Activated CD4-positive, alpha-beta T cell treated with anti-CD3 and anti-CD28 coated beads for 48 hours (primary cell): Measurements from ENCODE around the gene RAX2.
A peak's percentile ranks its signal among the peaks of the same experiment; 100 is the strongest.

ENCODE experiments used
- DNase-seq: peaks from one replicate; pipeline ENCODE4 v3.0.0-alpha.2; 2020

RAX2 gene

GRCh38 chr19:3800996-3801395 lies 29.0 kb upstream of the RAX2 start:
- no peak for DNase-seq

- no peak for DNase-seq
These were observed 26.1 kb upstream of the RAX2 start for GRCh38 chr19:3798137-3798536.

- DNase-seq, result no peak
These were observed 24.3 kb upstream of the RAX2 start for GRCh38 chr19:3796358-3796757.

DNA sequence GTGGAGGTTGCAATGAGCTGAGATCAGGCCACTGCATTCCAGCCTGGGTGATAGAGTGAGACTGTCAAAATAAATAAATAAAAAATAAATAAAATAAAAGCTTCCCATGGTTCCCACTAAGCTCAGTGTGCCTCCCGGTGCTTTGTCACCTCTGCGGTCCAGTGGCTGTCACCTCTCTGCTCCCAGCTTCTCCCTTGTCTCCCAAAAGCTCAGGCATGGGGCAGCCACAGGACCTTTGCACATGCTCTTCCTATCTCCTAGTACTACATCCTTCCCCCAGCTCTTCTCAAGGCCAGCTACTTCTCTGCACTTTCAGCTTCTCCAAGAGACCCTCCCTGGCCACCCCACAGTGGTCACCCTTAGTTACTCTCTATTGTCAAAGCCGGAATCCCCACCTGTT lies 21.8 kb upstream of the RAX2 start:
- no peak for DNase-seq

DNA sequence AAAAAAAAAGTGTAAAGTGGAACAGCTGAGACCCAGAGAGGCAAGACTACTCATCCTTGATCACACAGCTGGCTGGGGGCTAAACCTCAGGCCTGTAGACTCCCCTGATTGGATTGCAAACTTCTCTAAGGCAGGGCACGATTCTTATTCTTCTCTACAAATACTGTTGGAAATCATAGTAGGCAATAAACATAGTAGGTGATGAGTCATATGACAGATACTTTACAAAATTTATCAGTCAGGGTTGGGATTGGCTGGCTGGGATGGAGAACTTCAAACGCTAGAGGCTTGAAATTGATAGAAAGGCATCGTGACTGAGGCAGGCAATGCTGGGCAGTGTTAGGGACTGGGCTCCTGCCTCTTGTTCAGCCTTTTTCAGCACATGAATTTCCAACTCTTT lies 20.1 kb upstream of the RAX2 start:
- no peak for DNase-seq

DNA sequence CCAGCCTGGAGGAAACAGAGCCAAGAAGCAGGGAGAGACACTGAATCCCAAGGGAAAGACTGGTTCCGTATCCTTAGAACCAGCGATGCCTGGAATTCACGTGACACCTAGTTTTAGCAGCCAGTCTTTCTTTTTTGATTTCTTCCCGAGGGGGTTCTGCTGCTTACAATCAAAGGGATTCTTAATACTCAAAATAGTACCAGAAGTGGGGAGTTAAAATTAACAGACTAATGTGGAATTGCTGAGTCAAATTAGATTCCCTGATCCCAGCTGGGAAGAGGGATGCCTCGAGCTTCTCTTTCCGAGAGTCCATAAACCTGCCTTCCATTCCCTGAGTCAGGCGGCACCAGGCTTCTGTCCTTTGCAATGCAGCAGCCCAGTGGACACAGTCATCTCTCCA lies 18.9 kb upstream of the RAX2 start:
- DNase-seq, result no peak

GRCh38 chr19:3790209-3790734 lies 18.2 kb upstream of the RAX2 start:
- no peak for DNase-seq

GRCh38 chr19:3788996-3789778 lies 17.2 kb upstream of the RAX2 start:
- DNase-seq, result no peak

- DNase-seq, result peak; percentile 49
These were observed 14.2 kb upstream of the RAX2 start, which contains the start of gene MATK for GRCh38 chr19:3785938-3786824. MATK (minus strand) TSS chr19:3786381; CDS start chr19:3785135, 1,246 bp downstream.

DNA sequence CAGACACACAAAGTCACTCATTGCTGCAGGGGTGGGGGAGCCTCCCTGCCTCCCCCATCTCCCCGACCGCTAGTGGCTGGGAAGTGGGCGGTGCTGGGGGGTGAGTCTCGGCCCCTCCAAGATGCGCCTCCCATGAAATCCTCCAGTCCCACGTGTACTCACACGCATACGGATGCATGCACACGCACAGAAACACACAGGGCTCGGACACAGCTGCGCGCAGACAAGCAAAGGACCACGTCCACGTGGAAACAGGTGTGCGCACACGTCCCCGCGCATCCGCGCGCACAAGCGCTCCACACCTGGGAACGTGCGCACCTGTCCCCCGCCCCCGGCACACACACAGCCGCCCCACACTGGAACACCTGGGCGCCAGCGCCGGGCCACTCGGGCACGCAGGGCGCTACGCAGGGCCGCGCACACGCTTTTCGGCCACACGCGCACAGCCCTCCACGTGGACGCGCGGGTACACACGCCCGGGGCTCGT lies 13.5 kb upstream of the RAX2 start:
- peak; percentile 47 for DNase-seq

GRCh38 chr19:3784607-3785450 lies 12.8 kb upstream of the RAX2 start:
- no peak for DNase-seq

DNA sequence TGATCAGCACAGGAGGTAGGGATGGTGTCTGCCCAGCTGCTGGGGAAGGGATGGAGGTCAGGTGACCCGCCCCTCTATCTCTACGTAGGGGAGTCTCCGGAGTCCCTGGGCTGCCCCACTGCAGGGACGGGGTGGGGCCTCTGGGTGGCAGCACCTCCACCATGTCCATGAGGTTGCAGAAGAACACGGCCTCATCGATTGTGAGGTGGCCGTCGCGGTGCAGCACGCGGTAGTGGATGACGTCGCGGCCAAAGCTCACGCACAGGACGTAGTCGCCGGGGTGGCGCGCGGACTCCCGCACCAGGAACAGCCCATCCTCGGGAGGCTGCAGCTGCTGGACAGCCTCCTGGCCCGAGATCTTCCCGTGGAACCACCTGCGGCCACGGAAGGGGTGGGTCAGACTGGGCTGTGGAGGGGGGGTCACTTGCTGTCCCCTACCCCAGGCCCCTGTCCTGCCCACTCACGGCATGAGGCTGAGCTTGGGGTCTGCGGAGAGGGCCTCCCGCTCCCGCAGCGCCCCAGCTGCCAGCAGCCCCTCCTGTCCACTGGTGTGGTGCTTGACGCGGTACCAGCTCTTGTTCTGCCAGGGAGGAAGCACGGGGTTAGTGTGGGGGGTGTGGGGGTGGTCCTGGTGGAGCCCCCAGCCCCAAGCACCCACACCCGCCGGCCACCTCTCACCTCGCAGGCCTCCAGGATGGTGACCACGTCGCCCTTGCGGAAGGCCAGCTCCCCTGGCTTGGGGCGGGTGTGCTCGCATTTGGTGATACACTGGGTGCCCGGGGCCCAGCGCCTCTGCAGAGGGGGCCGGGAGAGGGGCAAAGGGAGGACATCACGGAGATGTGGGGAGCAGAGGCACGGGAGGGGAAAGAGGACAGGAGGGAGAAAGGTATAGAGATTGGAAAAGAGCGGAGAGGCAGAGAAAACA lies 11.9 kb upstream of the RAX2 start:
- DNase-seq, result peak; percentile 68

DNA sequence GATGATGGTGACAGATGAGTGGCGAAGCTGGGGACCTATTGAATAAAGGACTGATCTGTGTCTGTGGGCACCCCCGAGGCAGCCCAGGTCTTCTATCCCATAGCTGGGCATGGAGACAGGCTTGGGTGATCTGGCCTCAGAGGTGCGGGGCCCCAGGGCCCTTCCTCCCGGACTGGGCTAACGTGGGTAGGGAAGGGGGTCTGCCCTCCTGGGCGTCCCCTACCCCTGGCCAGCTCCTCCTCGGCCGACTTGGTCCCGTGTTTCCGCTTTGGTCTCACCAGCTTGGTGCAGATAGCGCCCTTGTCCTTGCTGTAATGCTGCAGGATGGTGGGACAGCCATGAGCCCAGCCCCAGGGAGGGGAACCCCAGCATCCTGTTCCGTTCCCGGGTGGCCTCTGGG lies 10.9 kb upstream of the RAX2 start:
- no peak for DNase-seq

GRCh38 chr19:3782330-3782729 lies 10.3 kb upstream of the RAX2 start:
- DNase-seq, result no peak

GRCh38 chr19:3781603-3782002 lies 9.6 kb upstream of the RAX2 start:
- DNase-seq, result no peak

- no peak for DNase-seq
These were observed 8.8 kb upstream of the RAX2 start for GRCh38 chr19:3780786-3781304.

GRCh38 chr19:3778899-3779723 lies 7.1 kb upstream of the RAX2 start:
- DNase-seq, result no peak

DNA sequence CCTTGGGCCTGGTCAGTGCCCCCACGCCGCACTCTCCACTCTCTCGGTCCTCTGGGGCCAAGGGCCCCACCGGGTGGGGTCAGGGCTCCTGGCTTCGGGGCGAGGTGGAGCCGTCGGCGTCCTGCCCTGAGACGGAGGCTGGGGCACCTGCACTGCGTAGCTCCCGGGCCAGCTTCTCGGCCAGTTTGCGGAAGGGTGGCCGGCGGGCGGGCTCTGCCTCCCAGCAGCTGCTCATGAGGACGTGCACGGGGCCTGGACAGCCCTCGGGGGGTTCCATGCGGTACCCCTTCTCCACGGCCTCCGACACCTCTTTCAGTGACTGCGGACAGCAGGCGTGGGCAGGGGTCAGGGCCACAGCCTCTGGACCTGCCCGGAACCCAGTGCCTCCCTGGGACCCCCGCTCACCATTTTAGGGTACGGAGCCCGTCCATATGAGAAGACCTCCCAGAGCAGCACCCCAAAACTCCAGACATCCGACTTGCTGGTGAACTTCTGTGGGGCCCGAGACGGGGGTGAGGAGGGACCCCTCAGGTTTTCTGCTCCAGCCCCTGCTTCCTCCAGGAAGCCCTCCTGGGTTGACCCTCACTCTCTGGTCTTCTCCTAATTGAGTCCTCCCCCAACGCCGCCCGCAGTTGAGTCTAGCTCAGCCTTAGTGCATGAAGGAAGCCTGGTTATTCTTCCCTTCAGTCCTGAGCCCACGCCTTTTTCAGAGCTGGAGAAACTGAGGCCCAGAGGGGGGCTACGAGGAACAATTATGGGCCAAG lies 6.3 kb upstream of the RAX2 start:
- DNase-seq, result no peak

- no peak for DNase-seq
These were observed 4.5 kb upstream of the RAX2 start for GRCh38 chr19:3776479-3777040.
